HCT116 (cell line): ENCODE measurements around the gene TBXT.

Experiments
- EGR1 ChIP-seq: IDR thresholded peaks from 2 replicates; pipeline ENCODE4 v1.6.1; 2012; ENCODE audit warnings: low read depth
- EZH2 ChIP-seq: fragments of 200-600 bp; sonication (generic); IDR thresholded peaks from 2 replicates; pipeline ENCODE4 v1.6.1; 2017; ENCODE audit warnings: antibody characterized with exemption, mixed run types
- RAD21 ChIP-seq: IDR thresholded peaks from 2 replicates; pipeline ENCODE4 v1.6.1; 2012; ENCODE audit warnings: low read depth, mild to moderate bottlenecking
- SP1 ChIP-seq: IDR thresholded peaks from 2 replicates; pipeline ENCODE4 v1.6.1; 2012; ENCODE audit warnings: low read depth
- SRF ChIP-seq: IDR thresholded peaks from 2 replicates; pipeline ENCODE4 v1.6.1; 2012; ENCODE audit warnings: low read depth
- TF ChIP-seq, protein P1 (sequence below), 3 experiments: fragments of 200-600 bp in 1 of 3; sonication (generic) in 1 of 3; IDR thresholded peaks in 2 of 3; conservative IDR thresholded peaks in 1 of 3; 2 replicates each; pipeline ENCODE4 v1.5.1; 2012 to 2017; ENCODE audit warnings: low read depth in 2 of 3, low read length in 2 of 3, antibody characterized with exemption in 1 of 3, borderline replicate concordance in 1 of 3, control low read depth in 1 of 3, mild to moderate bottlenecking in 1 of 3, mixed read lengths in 1 of 3, mixed run types in 1 of 3, moderate library complexity in 1 of 3; ENCODE audit not compliant: insufficient read depth in 1 of 3

DNA sequence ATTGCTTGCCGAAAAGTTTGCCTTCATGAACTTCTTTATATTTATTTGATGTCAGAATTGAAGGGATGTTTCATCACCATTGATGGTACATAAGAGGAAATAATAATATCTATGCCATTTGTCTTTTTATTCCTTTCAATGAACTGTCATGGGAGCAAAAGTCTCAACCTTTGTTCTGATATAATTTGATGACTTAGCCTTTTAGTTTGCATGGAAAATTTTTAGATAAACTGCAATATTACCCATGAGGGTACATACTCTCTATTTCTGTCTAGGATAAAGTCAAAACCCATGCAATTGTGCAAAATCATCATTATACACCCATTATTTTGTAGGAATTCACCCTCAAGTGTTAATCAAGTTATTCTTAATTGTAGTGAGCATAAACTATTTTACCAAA lies 15.9 kb downstream of the TBXT start:
- TF ChIP-seq SRF (no peak), SP1 (no peak), RAD21 (no peak), EGR1 (no peak), EZH2 (no peak)
- TF ChIP-seq, protein P1, sequence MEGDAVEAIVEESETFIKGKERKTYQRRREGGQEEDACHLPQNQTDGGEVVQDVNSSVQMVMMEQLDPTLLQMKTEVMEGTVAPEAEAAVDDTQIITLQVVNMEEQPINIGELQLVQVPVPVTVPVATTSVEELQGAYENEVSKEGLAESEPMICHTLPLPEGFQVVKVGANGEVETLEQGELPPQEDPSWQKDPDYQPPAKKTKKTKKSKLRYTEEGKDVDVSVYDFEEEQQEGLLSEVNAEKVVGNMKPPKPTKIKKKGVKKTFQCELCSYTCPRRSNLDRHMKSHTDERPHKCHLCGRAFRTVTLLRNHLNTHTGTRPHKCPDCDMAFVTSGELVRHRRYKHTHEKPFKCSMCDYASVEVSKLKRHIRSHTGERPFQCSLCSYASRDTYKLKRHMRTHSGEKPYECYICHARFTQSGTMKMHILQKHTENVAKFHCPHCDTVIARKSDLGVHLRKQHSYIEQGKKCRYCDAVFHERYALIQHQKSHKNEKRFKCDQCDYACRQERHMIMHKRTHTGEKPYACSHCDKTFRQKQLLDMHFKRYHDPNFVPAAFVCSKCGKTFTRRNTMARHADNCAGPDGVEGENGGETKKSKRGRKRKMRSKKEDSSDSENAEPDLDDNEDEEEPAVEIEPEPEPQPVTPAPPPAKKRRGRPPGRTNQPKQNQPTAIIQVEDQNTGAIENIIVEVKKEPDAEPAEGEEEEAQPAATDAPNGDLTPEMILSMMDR (IDR thresholded peaks at IDR 0.05 in 2 of 3, conservative IDR thresholded peaks at IDR 0.05 in 1 of 3; ENCODE audit: borderline replicate concordance in 1 of 3, insufficient read depth in 1 of 3, low read depth in 2 of 3, low read length in 2 of 3): no peak
